Astrocyte of the hippocampus (primary cell): ENCODE data around the gene AASS.

Experiments
- DNase-seq: peaks from one replicate; pipeline ENCODE4 v3.0.0; 2011; ENCODE audit warnings: low read depth, low spot score

Gene AASS

GRCh38 chr7:122118757-122119156 is 25.3 kb downstream of the AASS start:
- no peak for DNase-seq

GRCh38 chr7:122103064-122103463 is 41.0 kb downstream of the AASS start:
- no peak for DNase-seq

GRCh38 chr7:122100021-122100420 is 44.0 kb downstream of the AASS start:
- no peak for DNase-seq

- DNase-seq, result no peak
Observed at GRCh38 chr7:122095642-122096041, 48.4 kb downstream of the AASS start.

GRCh38 chr7:122094549-122094948 is 49.5 kb downstream of the AASS start:
- DNase-seq, result no peak

- peak; percentile 83 for DNase-seq
Observed at GRCh38 chr7:122092964-122093797, 50.9 kb downstream of the AASS start.

- DNase-seq, result no peak
Observed at GRCh38 chr7:122082670-122083069, 61.4 kb downstream of the AASS start.

- no peak for DNase-seq
Observed at GRCh38 chr7:122082160-122082559, 61.9 kb downstream of the AASS start.

- DNase-seq, result no peak
Observed at GRCh38 chr7:122073635-122074034, 70.4 kb downstream of the AASS start.

GRCh38 chr7:122072924-122073599 is 71.0 kb downstream of the AASS start:
- DNase-seq, result no peak

GRCh38 chr7:122072272-122072671 is 71.8 kb downstream of the AASS start:
- DNase-seq, result no peak

- DNase-seq, result no peak
Observed at GRCh38 chr7:122070834-122071233, 73.2 kb downstream of the AASS start.

- no peak for DNase-seq
Observed at GRCh38 chr7:122070062-122070461, 74.0 kb downstream of the AASS start.

- DNase-seq, result no peak
Observed at GRCh38 chr7:122068999-122069398, 75.0 kb downstream of the AASS start.

GRCh38 chr7:122068046-122068445 is 76.0 kb downstream of the AASS start:
- no peak for DNase-seq

- no peak for DNase-seq
Observed at GRCh38 chr7:122067077-122067476, 77.0 kb downstream of the AASS start.

GRCh38 chr7:122064971-122065370 is 79.1 kb downstream of the AASS start:
- DNase-seq, result no peak

- no peak for DNase-seq
Observed at GRCh38 chr7:122063146-122063545, 80.9 kb downstream of the AASS start.

- no peak for DNase-seq
Observed at GRCh38 chr7:122059542-122059941, 84.5 kb downstream of the AASS start.

- no peak for DNase-seq
Observed at GRCh38 chr7:122056977-122057376, 87.1 kb downstream of the AASS start.

GRCh38 chr7:122055073-122055472 is 89.0 kb downstream of the AASS start:
- DNase-seq, result no peak

- DNase-seq, result no peak
Observed at GRCh38 chr7:122054393-122054792, 89.7 kb downstream of the AASS start.

GRCh38 chr7:122046402-122046801 is 97.6 kb downstream of the AASS start:
- no peak for DNase-seq
